ENCODE data around the gene IRX6. TPM values are rescaled to one million over a fixed set of nuclear protein-coding genes. Genes with fewer than 3 reads are reported as not detected.

Gene IRX6
- total and polyA plus RNA-seq, 2 of the 4 experiments (the other 2 are of a cell fraction): not detected

GRCh38 chr16:55301385-55302008 lies 22.5 kb upstream of the IRX6 start:
- H4K5ac ChIP-seq (ENCODE audit: low read depth, low read length): no peak overlapping the region
- H3K4me2 ChIP-seq (ENCODE audit: low read depth, low read length): no peak overlapping the region
- no peak overlapping the region for H4K8ac ChIP-seq (ENCODE audit: low read depth in 2 of 2, low read length in 2 of 2)
- no peak overlapping the region for H3K14ac ChIP-seq (replicated peaks; ENCODE audit: low read depth, low read length)
- POLR2A ChIA-PET (ENCODE audit: unreplicated experiment): no interaction called here
- no peaks in the 10 kb centered on the region; the same call in 1 of the 2 replicates for H3K27me3 ChIP-seq (ENCODE audit: control insufficient read depth, insufficient read depth, low read length)
- H3K4me3 ChIP-seq (ENCODE audit: insufficient read depth, low read depth, low read length): no peak overlapping the region
- no peak overlapping the region for H2BK15ac ChIP-seq (ENCODE audit: low read depth, low read length)
- CTCF ChIA-PET: no interaction called here
- intact Hi-C loops (cut with micrococcal nuclease): no loop called here
- in situ Hi-C loops (cut with MboI; ENCODE audit: low sequenced_read_pairs): no loop called here
- H2BK20ac ChIP-seq (ENCODE audit: low read depth, low read length): no peak overlapping the region
- no peaks in the 10 kb centered on the region for H3K9me1 ChIP-seq (ENCODE audit: insufficient read depth, low read length)
- no peak overlapping the region for H3K56ac ChIP-seq (ENCODE audit: extremely low read depth, insufficient read depth, low read length)
- H2AK9ac ChIP-seq (replicated peaks; ENCODE audit: low read depth, low read length, poor library complexity): no peak overlapping the region
- no peak for ATAC-seq (ENCODE audit: low read depth)
- H3K79me1 ChIP-seq (ENCODE audit: low read depth in 1 of 2, low read length in 2 of 2): no peaks in the 10 kb centered on the region
- no peak overlapping the region for H2AK5ac ChIP-seq (ENCODE audit: low read depth, low read length)
- H2BK5ac ChIP-seq (ENCODE audit: low read depth, low read length, poor library complexity, severe bottlenecking): no peak overlapping the region
- H3K4me1 ChIP-seq (ENCODE audit: control insufficient read depth, insufficient read depth, low read length): no peaks in the 10 kb centered on the region
- TF ChIP-seq SMC3 (IDR thresholded peaks at IDR 0.05; ENCODE audit: low read depth, low read length) (no peak), CTCF (conservative IDR thresholded peaks at IDR 0.05; ENCODE audit: low read depth, low read length) (no peak), USF2 (IDR thresholded peaks at IDR 0.05; ENCODE audit: low read depth, low read length) (no peak), RFX5 (IDR thresholded peaks at IDR 0.05; ENCODE audit: low read depth, low read length) (no peak), MAZ (IDR thresholded peaks at IDR 0.05; ENCODE audit: borderline replicate concordance, low read depth, low read length) (no peak), BHLHE40 (IDR thresholded peaks at IDR 0.05; ENCODE audit: low read depth, low read length) (no peak), FOS (IDR thresholded peaks at IDR 0.05; ENCODE audit: low read depth, low read length) (no peak), POLR2A (IDR thresholded peaks at IDR 0.05; ENCODE audit: low read depth, low read length) (no peak), CHD1 (IDR thresholded peaks at IDR 0.05; ENCODE audit: low read depth, low read length) (no peak), RCOR1 (IDR thresholded peaks at IDR 0.05; ENCODE audit: insufficient replicate concordance, low read length) (no peak), CEBPB (IDR thresholded peaks at IDR 0.05; ENCODE audit: low read depth, low read length) (no peak), MAFK (IDR thresholded peaks at IDR 0.05; ENCODE audit: low read depth, low read length) (no peak), MXI1 (IDR thresholded peaks at IDR 0.05; ENCODE audit: borderline replicate concordance, low read depth, low read length) (no peak), ELK1 (IDR thresholded peaks at IDR 0.05; ENCODE audit: borderline replicate concordance, low read depth, low read length) (no peak), RAD21 (IDR thresholded peaks at IDR 0.05; ENCODE audit: low read length) (no peak), NFE2L2 (IDR thresholded peaks at IDR 0.05; ENCODE audit: low read depth, low read length) (no peak)
- no peak overlapping the region for H4K91ac ChIP-seq (ENCODE audit: insufficient read depth, low read depth, low read length)
- dilution Hi-C loops (cut with HindIII; ENCODE audit: low sequenced_read_pairs, unreplicated experiment): no loop called here
- no peak overlapping the region for H3K9ac ChIP-seq (ENCODE audit: low read depth, low read length)
- H2BK120ac ChIP-seq (ENCODE audit: low read depth, low read length): no peak overlapping the region
- no peak overlapping the region for H3K23ac ChIP-seq (ENCODE audit: low read depth, low read length)
- DNase-seq: no peak
- H3K9me3 ChIP-seq (ENCODE audit: control insufficient read depth, insufficient read depth, low read length): no peaks in the 10 kb centered on the region
- no peak overlapping the region for H2AFZ ChIP-seq (replicated peaks; ENCODE audit: low read length, poor library complexity)
- no peaks in the 10 kb centered on the region for H3K36me3 ChIP-seq (ENCODE audit: control insufficient read depth, insufficient read depth, low read length)
- WGBS, 2 experiments (ENCODE audit: extremely low coverage in 2 of 2, insufficient read length in 1 of 2): no CpG with 5 or more reads among the region's 11 CpGs
- no TSS peak for BruUV-seq (replicated peaks)
- no peak overlapping the region for H3K27ac ChIP-seq (ENCODE audit: insufficient read depth, low read length)
- no peak overlapping the region for H3K18ac ChIP-seq (ENCODE audit: low read depth, low read length)
- no peak overlapping the region for H3K4ac ChIP-seq (ENCODE audit: low read depth, low read length)
- H4K20me1 ChIP-seq (ENCODE audit: insufficient read depth, low read length): no peaks in the 10 kb centered on the region
